Mucosa of rectum (tissue), 2 donors: Measurements from ENCODE around the gene EDA.
"Not testable (repeated sequence)": the region's sequence is repeated elsewhere in the genome, so short reads cannot be mapped to it uniquely, and the experiment has no call there.

Experiments used
- H3K27ac ChIP-seq, 2 donors: one replicate each; pipeline ENCODE4 v1.7.0; 2013; ENCODE audit warnings: inconsistent platforms in 2 of 2, low read depth in 2 of 2, low read length in 2 of 2
- H3K27me3 ChIP-seq, 2 donors: one replicate each; pipeline ENCODE4 v1.7.0; 2013; ENCODE audit warnings: low read length in 2 of 2; ENCODE audit not compliant: control insufficient read depth in 2 of 2, insufficient read depth in 2 of 2
- H3K36me3 ChIP-seq, 2 donors: one replicate each; pipeline ENCODE4 v1.7.0; 2013; ENCODE audit warnings: low read length in 2 of 2; ENCODE audit not compliant: control insufficient read depth in 2 of 2, insufficient read depth in 2 of 2
- H3K4me1 ChIP-seq, 2 donors: one replicate each; pipeline ENCODE4 v1.7.0; 2013; ENCODE audit warnings: low read length in 2 of 2, mild to moderate bottlenecking in 1 of 2; ENCODE audit not compliant: control insufficient read depth in 2 of 2, insufficient read depth in 2 of 2
- H3K4me3 ChIP-seq, 2 donors: one replicate each; pipeline ENCODE4 v1.7.0; 2013; ENCODE audit warnings: low read length in 2 of 2
- H3K9ac ChIP-seq, 2 donors: one replicate each; pipeline ENCODE4 v1.7.0; 2013; ENCODE audit warnings: low read length in 2 of 2, low read depth in 1 of 2, mild to moderate bottlenecking in 1 of 2
- H3K9me3 ChIP-seq, 2 donors: one replicate each; pipeline ENCODE4 v1.7.0; 2013; ENCODE audit warnings: low read length in 2 of 2; ENCODE audit not compliant: control insufficient read depth in 2 of 2
- donor health status: healthy.
- donor health status: Normal muscosa, but diverticular disease.

The EDA gene

DNA sequence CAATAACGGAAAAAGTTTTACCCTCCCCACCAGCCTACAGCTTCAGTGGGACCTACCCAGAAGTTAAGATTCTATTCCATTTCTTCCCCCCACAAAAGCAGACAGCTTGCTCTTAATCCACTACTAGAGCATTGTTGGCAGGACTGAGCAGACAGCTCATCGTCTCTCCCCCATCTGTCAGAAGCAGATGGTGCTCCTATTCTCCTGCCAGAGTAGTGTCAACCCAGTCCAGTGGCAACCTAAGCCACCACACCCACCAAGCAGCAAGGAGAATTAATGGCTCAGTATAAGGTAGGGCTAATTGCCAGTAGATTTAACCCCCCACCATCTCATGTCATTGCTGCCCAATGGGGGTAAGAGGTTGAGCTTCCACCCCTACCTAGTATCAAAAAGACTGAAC, 371.8 kb downstream of the EDA start:
- Histone ChIP-seq H3K27ac (no peak overlapping the region), H3K4me3 (no peak overlapping the region), H3K36me3 (no peaks in the 10 kb centered on the region), H3K27me3 (peaks cover 0 to 3% of the 10 kb centered on the region in 2 donors), H3K9me3 (no peaks in the 10 kb centered on the region), H3K4me1 (no peaks in the 10 kb centered on the region), H3K9ac (no peak overlapping the region)

DNA sequence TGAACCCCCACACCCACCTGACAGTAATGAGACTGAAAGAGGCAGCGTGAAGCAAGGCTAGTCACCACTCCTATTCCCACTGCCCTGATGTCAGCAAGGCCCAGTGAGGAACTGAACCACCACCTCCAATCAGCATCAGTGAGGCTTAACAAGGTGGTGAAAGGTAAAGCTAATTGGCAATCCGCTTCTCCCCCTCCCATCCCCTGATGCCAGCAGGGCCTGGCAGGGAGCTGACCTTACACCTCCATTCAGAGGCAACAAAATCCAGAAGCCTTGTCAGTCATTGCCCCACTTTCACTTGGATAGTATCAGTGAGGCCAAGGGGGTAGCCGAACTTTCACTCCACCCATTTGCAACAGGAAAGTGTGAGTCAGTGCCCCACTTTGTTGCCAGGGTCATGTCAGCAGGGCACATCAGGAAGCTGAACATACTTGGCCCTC, 373.1 kb downstream of the EDA start:
- Histone ChIP-seq H3K27me3 (peaks cover 0 to 3% of the 10 kb centered on the region in 2 donors), H3K36me3 (no peaks in the 10 kb centered on the region), H3K4me3 (no peak overlapping the region), H3K9me3 (no peaks in the 10 kb centered on the region), H3K4me1 (no peaks in the 10 kb centered on the region), H3K27ac (no peak overlapping the region), H3K9ac (no peak overlapping the region)

DNA sequence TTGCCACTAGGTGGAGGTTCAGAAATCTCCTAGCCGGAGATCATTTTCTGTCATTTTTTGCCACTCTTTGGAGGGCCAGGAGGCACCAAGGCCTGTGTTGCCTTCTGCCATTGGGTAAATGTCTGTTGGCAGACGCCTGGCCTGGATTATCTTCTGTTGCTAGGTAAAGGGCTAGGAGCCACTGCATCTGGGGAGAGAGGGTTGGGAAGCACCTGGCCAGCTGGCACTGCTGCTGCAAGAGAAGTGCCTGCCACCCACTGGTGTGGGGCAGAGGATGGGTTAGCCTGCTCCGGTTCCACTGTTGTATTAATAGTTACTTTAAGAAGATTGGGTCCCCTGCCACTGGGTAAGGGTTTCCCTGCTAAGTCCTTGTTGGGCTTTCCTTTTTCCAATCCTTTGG, 375.8 kb downstream of the EDA start:
- no peak overlapping the region for H3K4me3 ChIP-seq
- H3K4me1 ChIP-seq = no peaks in the 10 kb centered on the region
- peaks cover 0 to 3% of the 10 kb centered on the region in 2 donors for H3K27me3 ChIP-seq
- no peak overlapping the region for H3K27ac ChIP-seq
- no peaks in the 10 kb centered on the region for H3K36me3 ChIP-seq
- no peaks in the 10 kb centered on the region for H3K9me3 ChIP-seq
- no peak overlapping the region for H3K9ac ChIP-seq

DNA sequence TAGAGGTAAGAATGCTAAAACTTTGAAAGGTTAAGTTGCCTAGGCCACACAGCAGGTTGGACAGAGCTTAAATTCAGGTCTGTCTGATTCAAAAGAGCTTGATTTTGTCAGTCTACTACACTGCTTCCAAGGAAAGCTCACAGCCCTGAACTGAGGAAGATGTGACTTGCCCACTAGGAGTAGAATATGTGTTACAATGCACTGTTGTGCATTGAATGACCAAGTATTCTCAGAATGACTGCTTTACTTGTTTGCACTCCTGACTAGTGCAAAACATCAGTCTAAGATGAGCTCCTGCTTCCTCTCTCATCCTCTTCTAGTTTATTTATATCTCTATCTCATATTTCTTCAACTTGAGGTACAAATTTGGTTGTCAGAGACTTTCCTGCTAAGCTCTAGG, 377.6 kb downstream of the EDA start:
- Histone ChIP-seq H3K27ac (no peak overlapping the region), H3K36me3 (no peaks in the 10 kb centered on the region), H3K9ac (no peak overlapping the region), H3K4me1 (no peaks in the 10 kb centered on the region), H3K4me3 (no peak overlapping the region), H3K27me3 (peaks cover 0 to 3% of the 10 kb centered on the region in 2 donors), H3K9me3 (no peaks in the 10 kb centered on the region)

DNA sequence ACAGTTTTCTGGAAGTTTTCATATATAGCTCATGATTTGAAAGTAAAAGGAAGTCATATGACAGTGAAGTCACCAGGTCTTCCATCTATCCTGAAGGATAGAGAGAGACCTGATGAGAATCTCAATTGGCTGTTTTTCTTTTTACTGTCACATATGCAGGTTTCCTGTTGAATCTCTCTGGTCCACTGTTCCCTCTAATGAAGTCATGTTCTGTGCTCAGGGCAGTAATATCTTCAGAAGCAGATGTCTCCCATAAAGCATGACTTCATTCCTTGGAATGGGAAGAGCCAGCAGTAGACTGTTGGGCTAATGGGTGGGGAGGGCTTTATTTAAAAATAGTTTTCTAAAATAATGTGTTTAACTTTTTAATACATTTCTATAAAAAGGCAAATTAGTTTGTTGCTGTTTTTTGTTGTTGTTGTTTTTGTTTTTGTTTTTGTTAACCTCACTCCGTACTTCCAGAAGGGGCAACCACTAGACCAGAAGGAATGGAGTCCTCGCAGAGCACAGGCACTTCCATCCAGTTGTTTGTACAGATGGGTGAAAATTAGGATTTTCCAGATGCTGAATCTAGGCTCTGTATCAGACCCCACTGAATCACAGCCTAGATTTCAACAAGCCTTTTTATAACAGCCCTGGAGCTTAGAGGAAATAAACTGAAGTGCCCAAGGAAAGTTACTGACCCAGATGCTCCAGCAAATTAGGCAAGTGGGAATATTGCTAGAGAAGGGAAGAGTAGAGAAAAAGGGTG, 379.6 kb downstream of the EDA start:
- H3K27me3 ChIP-seq = no peaks in the 10 kb centered on the region
- no peak overlapping the region for H3K27ac ChIP-seq
- H3K4me3 ChIP-seq = no peak overlapping the region
- no peaks in the 10 kb centered on the region for H3K36me3 ChIP-seq
- no peaks in the 10 kb centered on the region for H3K4me1 ChIP-seq
- no peaks in the 10 kb centered on the region for H3K9me3 ChIP-seq
- no peak overlapping the region for H3K9ac ChIP-seq

DNA sequence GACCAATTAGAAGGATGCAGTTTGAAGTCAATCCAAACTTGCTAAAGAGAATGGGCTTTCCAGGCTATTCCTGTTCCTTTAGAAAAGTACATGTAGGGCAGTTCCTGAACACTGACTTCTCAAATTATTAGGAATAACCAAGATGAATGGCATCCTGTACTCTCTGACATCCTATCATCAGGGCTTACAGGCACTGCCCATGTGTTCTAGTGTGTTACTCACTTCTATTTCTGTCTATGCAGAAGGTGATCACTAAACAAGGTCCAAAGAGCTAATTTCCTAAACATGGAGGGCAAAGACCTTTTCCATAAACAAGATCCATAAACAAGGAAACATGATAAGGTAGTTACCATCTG, 380.2 kb downstream of the EDA start:
- Histone ChIP-seq H3K4me1 (no peaks in the 10 kb centered on the region), H3K27ac (no peak overlapping the region), H3K36me3 (no peaks in the 10 kb centered on the region), H3K4me3 (no peak overlapping the region), H3K9me3 (no peaks in the 10 kb centered on the region), H3K9ac (no peak overlapping the region), H3K27me3 (no peaks in the 10 kb centered on the region)

DNA sequence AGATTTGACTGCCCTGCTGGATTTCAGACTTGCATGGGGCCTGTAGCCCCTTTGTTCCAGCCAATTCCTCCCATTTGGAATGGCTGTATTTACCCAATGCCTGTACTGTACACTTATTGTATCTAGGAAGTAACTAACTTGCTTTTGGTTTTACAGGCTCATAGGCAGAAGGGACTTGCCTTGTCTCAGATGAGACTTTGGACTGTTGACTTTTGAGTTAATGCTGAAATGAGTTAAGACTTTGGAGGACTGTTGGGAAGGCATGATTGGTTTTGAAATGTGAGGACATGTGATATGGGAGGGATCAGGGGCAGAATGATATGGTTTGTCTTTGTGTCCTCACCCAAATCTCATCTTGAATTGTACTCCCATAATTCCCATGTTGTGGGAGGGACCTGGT, 382.4 kb downstream of the EDA start:
- H3K4me1 ChIP-seq, H3K9ac ChIP-seq, H3K27me3 ChIP-seq, H3K27ac ChIP-seq, H3K4me3 ChIP-seq, H3K9me3 ChIP-seq, H3K36me3 ChIP-seq: not testable (repeated sequence)

DNA sequence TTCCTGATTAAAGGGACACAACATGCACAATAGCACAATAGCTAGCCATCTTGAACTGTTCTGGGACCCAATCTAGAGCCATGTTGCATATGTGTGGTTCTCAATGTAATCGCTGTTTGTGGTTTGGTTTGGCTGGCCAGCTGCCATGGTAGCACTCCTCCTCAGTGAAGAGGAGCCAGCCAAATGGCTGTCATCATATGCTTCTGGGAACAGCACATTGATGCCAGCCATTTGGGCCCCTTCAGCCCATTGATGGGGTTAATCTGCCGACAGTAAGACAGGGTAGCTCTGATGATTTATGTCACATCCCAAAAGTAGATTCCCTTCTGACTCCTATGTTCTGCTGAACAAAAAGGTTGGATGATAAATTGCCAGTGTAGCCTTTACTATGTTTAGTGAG, 385.4 kb downstream of the EDA start:
- Histone ChIP-seq H3K4me3 (no peak overlapping the region), H3K36me3 (no peaks in the 10 kb centered on the region), H3K9ac (no peak overlapping the region), H3K9me3 (no peaks in the 10 kb centered on the region), H3K27ac (no peak overlapping the region), H3K4me1 (no peaks in the 10 kb centered on the region), H3K27me3 (no peaks in the 10 kb centered on the region)

DNA sequence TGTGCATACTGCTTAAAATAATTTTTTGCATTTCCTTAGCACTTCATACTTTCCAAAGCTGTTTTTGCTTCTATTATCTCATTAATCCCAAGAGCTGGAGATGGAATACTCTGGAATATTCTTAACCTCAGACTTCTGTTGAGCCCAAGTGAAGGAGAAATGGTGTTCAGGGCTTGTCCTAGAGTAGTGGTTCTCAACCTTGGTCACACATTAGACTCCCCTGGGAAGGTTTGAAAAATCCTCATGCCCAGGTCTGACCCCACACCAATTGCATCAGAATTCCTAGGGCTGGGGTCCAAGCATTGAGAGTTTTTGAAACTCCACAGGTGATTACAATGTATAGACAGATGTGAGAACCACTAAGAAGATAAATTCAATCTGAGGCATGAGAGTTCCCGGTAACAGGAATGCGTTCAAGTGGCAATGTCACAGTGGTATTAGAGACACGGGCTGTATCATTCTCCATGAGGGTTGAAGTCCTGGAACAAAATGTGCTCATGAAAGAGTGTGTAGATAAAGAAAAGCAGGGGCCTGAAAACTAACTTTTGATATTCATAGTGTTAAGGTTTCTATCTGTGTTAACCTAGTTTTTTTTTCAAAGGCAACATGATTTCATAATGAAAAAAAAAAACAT, 385.9 kb downstream of the EDA start:
- no peaks in the 10 kb centered on the region for H3K27me3 ChIP-seq
- no peak overlapping the region for H3K9ac ChIP-seq
- no peaks in the 10 kb centered on the region for H3K9me3 ChIP-seq
- H3K27ac ChIP-seq = no peak overlapping the region
- no peaks in the 10 kb centered on the region for H3K4me1 ChIP-seq
- no peaks in the 10 kb centered on the region for H3K36me3 ChIP-seq
- no peak overlapping the region for H3K4me3 ChIP-seq

DNA sequence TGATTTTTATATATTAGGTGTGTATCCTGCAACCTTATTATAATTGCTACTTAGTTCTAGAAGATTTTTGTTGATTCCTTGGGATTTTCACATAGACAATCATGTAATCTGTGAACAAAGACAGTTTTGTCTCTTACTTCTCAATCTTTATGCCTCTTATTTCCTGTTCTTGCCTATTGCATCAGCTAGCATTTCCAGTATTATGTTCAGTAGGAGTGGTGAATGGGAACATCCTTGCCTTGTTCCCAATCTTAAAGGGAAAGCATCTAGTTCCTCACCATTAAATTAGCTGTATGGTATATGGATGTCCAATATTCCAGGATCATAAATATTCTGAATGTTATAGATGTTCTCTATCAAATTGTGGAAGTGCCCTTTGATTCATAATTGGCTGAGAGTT, 392.0 kb downstream of the EDA start:
- Histone ChIP-seq H3K9ac (no peak overlapping the region), H3K27ac (no peak overlapping the region), H3K4me3 (no peak overlapping the region), H3K36me3 (no peaks in the 10 kb centered on the region), H3K9me3 (no peaks in the 10 kb centered on the region), H3K27me3 (peaks cover 0 to 8% of the 10 kb centered on the region in 2 donors), H3K4me1 (no peaks in the 10 kb centered on the region)
